GM12878 (cell line): Measurements from ENCODE around the gene PDIA4. TPM values are rescaled to one million over a fixed set of nuclear protein-coding genes. Genes with fewer than 3 reads are reported as not detected.
A peak's percentile ranks its signal among the peaks of the same experiment; 100 is the strongest.

ENCODE experiments used
- BACH1 ChIP-seq: fragments of 450-650 bp; IDR thresholded peaks from 2 replicates; pipeline ENCODE4 v1.6.1; 2017; ENCODE audit warnings: mild to moderate bottlenecking, borderline replicate concordance
- BCLAF1 ChIP-seq: fragments of 450-650 bp; IDR thresholded peaks from 2 replicates; pipeline ENCODE4 v1.6.1; 2017; ENCODE audit warnings: antibody characterized with exemption, mild to moderate bottlenecking, moderate library complexity
- BRCA1 ChIP-seq: IDR thresholded peaks from 2 replicates; pipeline ENCODE4 v1.6.1; 2011; ENCODE audit warnings: low read depth, low read length, improper control_type of control experiment
- CBFB ChIP-seq: IDR thresholded peaks from 2 replicates; pipeline ENCODE4 v1.6.1; 2016; ENCODE audit warnings: antibody characterized with exemption, low read depth
- CHD2 ChIP-seq: IDR thresholded peaks from 2 replicates; pipeline ENCODE4 v1.6.1; 2011; ENCODE audit warnings: low read depth, low read length, improper control_type of control experiment, borderline replicate concordance
- EGR1 ChIP-seq, 2 experiments: IDR thresholded peaks; 1 replicate in 1 of 2; 2 replicates in 1 of 2; pipeline ENCODE4 v1.6.1; 2011 to 2012; ENCODE audit warnings: low read depth in 2 of 2, low read length in 2 of 2, borderline replicate concordance in 1 of 2, mild to moderate bottlenecking in 1 of 2, moderate library complexity in 1 of 2
- FOS ChIP-seq: IDR thresholded peaks from 3 replicates; pipeline ENCODE4 v1.6.1; 2011; ENCODE audit warnings: borderline replicate concordance; ENCODE audit not compliant: insufficient read length; ENCODE audit errors: extremely low read depth
- JUNB ChIP-seq: IDR thresholded peaks from 2 replicates; pipeline ENCODE4 v1.6.1; 2016; ENCODE audit warnings: antibody characterized with exemption, mild to moderate bottlenecking
- LARP7 ChIP-seq: fragments of 450-650 bp; IDR thresholded peaks from 2 replicates; pipeline ENCODE4 v1.6.1; 2017; ENCODE audit warnings: mild to moderate bottlenecking
- RAD51 ChIP-seq: fragments of 450-650 bp; IDR thresholded peaks from 2 replicates; pipeline ENCODE4 v1.6.1; 2016; ENCODE audit warnings: moderate library complexity, mild to moderate bottlenecking, inconsistent platforms
- RFX5 ChIP-seq: IDR thresholded peaks from 2 replicates; pipeline ENCODE4 v1.6.1; 2011; ENCODE audit warnings: low read depth, low read length, improper control_type of control experiment
- SMARCA5 ChIP-seq: fragments of 450-650 bp; IDR thresholded peaks from 2 replicates; pipeline ENCODE4 v1.6.1; 2017; ENCODE audit warnings: mild to moderate bottlenecking
- SPI1 ChIP-seq: IDR thresholded peaks from 2 replicates; pipeline ENCODE4 v1.6.1; 2011; ENCODE audit warnings: low read depth, mild to moderate bottlenecking, low read length, moderate library complexity, borderline replicate concordance; ENCODE audit not compliant: insufficient read depth
- USF2 ChIP-seq: IDR thresholded peaks from 2 replicates; pipeline ENCODE4 v1.6.1; 2011; ENCODE audit warnings: low read depth, low read length, improper control_type of control experiment, borderline replicate concordance
- YY1 ChIP-seq: IDR thresholded peaks from 2 replicates; pipeline ENCODE4 v1.6.1; 2011; ENCODE audit warnings: low read depth, mild to moderate bottlenecking, low read length
- ZBTB4 ChIP-seq: fragments of 450-650 bp; formaldehyde crosslinking; IDR thresholded peaks from 2 replicates; pipeline ENCODE4 v1.4.0; 2022; ENCODE audit warnings: mild to moderate bottlenecking, moderate library complexity
- ZBTB40 ChIP-seq: fragments of 450-650 bp; IDR thresholded peaks from 2 replicates; pipeline ENCODE4 v1.6.1; 2016; ENCODE audit warnings: mild to moderate bottlenecking, moderate library complexity, borderline replicate concordance
- ZNF274 ChIP-seq: IDR thresholded peaks from one replicate; pipeline ENCODE4 v1.8.0; 2011; ENCODE audit not compliant: insufficient read length, insufficient read depth
- polyA plus RNA-seq, 11 experiments: library from polyadenylated mRNA; depleted of rRNA in 4 of 11; unstranded in 6 of 11; stranded (reverse) in 5 of 11; fragments of >200 nt; fragmentation: Nextera tagmentation in 4 of 11; fragmentation: Illumina TruSeq in 1 of 11; extraction: Ambion mirVana in 4 of 11; extraction: Trizol in 1 of 11; gene quantifications; 1 replicate in 1 of 11; 2 replicates in 10 of 11; pipeline versions ENCODE4 v1.2.1 to v1.2.3, GENCODE V29; 2011 to 2016; ENCODE audit warnings: inconsistent platforms in 2 of 11, missing spikeins in 2 of 11, low read depth in 1 of 11
- total RNA-seq, 4 experiments: library from RNA; depleted of rRNA in 3 of 4; stranded (reverse); fragments of >200 nt in 3 of 4; fragmentation: Illumina TruSeq in 1 of 4; extraction: Trizol in 1 of 4; gene quantifications; 2 replicates each; pipeline versions ENCODE4 v1.2.1 to v1.2.3, GENCODE V29; 2013 to 2021

The PDIA4 gene
- total and polyA plus RNA-seq, 10 of the 15 experiments (the other 5 are each of a cell fraction or from before 2014, with no cell fraction given): 7.1 to 306 (median 106) TPM

- TF ChIP-seq BCLAF1 (no peak), SMARCA5 (peak; percentile 94), EGR1 (IDR thresholded peaks at IDR 0.05; ENCODE audit: borderline replicate concordance in 1 of 2, low read depth in 2 of 2, low read length in 2 of 2) (no peak), JUNB (no peak), FOS (no peak), RFX5 (peak; percentile 68), RAD51 (no peak), CBFB (peak; percentile 50; the same call in 1 of the 2 replicates), BRCA1 (no peak), ZNF274 (no peak), BACH1 (no peak), LARP7 (no peak), CHD2 (no peak), SPI1 (no peak), ZBTB40 (peak; percentile 86; the same call in 1 of the 2 replicates), ZBTB4 (CRISPR knock-in tag) (no peak), USF2 (no peak), YY1 (no peak)
Observed at GRCh38 chr7:148987010-148987750, 41.1 kb downstream of the PDIA4 start (continued).
